ENCODE results near the gene DAB2IP.

The DAB2IP gene

GRCh38 chr9:121672213-121672612, 20.8 kb downstream of the DAB2IP start:
- no peak for TF ChIP-seq CTCF (IDR thresholded peaks at IDR 0.05)

DNA sequence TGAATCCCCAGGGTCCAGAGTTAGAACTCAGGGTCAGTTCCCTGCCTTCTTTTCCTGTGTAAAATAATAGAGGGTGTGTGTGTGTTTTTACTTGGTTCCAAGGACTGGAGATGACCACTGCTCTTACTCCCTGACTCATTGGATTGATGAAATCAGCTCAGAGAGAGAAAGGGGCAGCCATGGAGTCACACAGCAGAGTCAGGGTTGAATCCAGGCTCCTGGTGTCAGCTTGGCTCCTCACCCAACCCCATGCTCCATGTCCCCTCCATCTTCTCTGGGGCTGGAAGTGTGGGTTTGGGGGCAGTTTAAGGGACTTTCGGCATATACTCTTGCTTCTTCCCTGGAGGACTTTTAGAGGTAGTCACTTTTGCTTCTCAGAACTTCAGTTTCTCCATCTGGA, 21.6 kb downstream of the DAB2IP start:
- TF ChIP-seq CTCF (IDR thresholded peaks at IDR 0.05) = no peak

- no peak for TF ChIP-seq CTCF (IDR thresholded peaks at IDR 0.05)
These were observed 22.1 kb downstream of the DAB2IP start for GRCh38 chr9:121673576-121673975.

DNA sequence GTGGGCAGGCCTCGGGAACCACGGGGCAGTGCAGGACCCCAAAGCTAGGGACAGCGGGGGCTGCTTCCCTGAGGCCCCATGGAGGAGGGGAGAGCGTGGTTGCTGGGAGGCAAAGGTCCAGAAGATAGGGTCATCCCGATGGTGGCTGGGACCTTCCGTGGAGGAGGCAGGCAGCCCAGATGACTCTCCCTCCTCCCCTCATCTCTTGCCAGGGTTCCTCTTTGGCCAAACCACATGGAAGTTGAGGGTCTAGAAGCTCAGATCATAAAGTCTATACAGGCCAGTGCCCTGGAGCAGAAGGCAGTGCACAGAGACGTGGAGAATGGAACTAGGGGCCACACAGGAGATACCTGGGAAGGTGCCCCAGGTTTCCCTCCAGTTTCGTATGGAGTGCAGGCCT, 22.6 kb downstream of the DAB2IP start:
- TF ChIP-seq CTCF (IDR thresholded peaks at IDR 0.05) = no peak

GRCh38 chr9:121674952-121675351, 23.5 kb downstream of the DAB2IP start:
- no peak for TF ChIP-seq CTCF (IDR thresholded peaks at IDR 0.05)

DNA sequence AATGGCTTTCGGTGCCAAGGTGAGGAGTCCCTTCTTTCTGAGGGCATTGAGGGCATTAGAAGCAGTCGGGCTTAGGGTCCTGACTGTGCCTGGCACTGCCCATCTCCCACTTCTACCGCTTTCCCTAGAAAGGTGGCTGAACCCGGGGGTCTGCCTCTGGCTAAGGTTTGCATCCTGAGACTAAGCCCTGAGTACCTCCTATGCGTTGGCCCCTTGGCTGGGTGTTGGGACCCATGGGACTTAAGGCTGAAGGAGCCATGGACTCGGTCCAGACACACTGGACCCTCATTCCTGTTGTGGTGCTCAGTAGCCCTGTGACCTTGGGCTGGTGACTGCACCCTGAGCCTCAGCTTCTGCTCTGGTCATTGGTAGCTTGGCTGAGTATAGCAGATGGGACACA, 23.9 kb downstream of the DAB2IP start:
- no peak for TF ChIP-seq CTCF (IDR thresholded peaks at IDR 0.05)

DNA sequence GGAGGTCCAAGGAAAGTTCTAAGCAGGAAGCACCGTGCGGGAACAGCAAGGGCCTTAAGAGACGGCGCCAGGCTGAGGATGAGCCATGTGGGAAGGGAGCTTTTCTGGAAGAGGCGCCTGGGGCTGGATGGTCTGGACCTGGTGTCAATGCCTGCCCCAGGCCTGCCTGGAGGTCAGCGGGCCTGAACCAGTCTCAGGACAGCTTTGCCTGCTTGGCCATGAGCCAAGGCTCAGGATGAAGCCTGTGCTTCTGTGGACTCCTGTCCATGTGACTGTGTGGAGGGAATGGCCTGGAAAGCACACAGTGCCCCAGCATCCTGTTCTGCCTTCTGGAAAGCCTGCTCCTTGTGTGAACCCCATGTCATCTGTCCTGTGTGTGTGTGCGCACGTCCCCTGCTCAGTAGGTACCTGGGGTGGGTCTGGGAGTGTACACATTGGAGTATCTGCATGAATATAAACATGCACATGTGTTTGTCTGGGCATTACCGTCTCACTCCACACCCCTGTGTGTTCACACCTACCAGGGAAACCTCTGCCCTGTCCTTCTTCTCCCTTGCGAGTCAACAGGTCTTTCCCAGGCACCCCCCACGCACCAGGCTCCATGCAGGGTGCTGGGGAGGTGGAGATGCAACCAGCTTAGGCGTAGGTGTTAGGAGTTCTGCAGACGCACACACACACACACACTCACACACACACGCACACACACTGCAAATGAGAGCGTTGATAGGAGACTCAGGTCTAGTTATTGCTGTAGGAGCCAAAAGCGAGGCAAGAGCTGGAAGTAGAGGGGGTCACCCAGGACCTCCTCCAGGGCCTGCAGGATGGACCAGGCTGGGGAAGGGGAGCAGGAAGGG, 24.8 kb downstream of the DAB2IP start:
- TF ChIP-seq CTCF (IDR thresholded peaks at IDR 0.05) = no peak

Measured in LNCAP (cell line).